Activated T-cell treated with anti-CD3 and anti-CD28 coated beads, Interleukin-2, amount 50 U/mL, for 72 hours (primary cell): ENCODE measurements around the gene MSANTD1. TPM values are rescaled to one million over a fixed set of nuclear protein-coding genes. Genes with fewer than 3 reads are reported as not detected.

Source experiments
- ATAC-seq, 2 donors: fragments of 150-1000 bp; cut with Tn5 transposase; replicated peaks in 1 of 2; 2 replicates each; pipeline ENCODE4 v1.10.0; 2021; ENCODE audit warnings: moderate library complexity in 2 of 2, mild to moderate bottlenecking in 1 of 2
- DNase-seq, 2 donors: peaks; one replicate each; pipeline ENCODE4 v3.0.0; 2021 to 2022; ENCODE audit warnings: mixed read lengths in 1 of 2
- H3K27ac Mint-ChIP-seq: one replicate; pipeline ENCODE4 v1.8.0; 2022; ENCODE audit warnings: mild to moderate bottlenecking, moderate library complexity, mixed read lengths
- H3K27me3 Mint-ChIP-seq: one replicate; pipeline ENCODE4 v1.8.0; 2022; ENCODE audit warnings: low read depth, mixed read lengths
- H3K36me3 Mint-ChIP-seq, 2 donors: one replicate each; pipeline ENCODE4 v1.8.0; 2022; ENCODE audit warnings: mixed read lengths in 2 of 2, mild to moderate bottlenecking in 1 of 2; ENCODE audit not compliant: insufficient read depth in 2 of 2
- H3K4me1 Mint-ChIP-seq: one replicate; pipeline ENCODE4 v1.8.0; 2022; ENCODE audit warnings: low read depth, mixed read lengths
- H3K4me3 Mint-ChIP-seq, 2 donors: one replicate each; pipeline ENCODE4 v1.8.0; 2022; ENCODE audit warnings: mild to moderate bottlenecking in 2 of 2, mixed read lengths in 2 of 2, moderate library complexity in 2 of 2
- H3K9me3 Mint-ChIP-seq, 2 donors: one replicate each; pipeline ENCODE4 v1.8.0; 2022; ENCODE audit warnings: mixed read lengths in 2 of 2
- total RNA-seq, 2 donors: library from RNA; stranded (reverse); gene quantifications; one replicate each; pipeline ENCODE4 v1.2.3, GENCODE V29; 2022

The MSANTD1 gene
- total RNA-seq, 2 donors from 2014 or later: 2.4 to 2.5 TPM

DNA sequence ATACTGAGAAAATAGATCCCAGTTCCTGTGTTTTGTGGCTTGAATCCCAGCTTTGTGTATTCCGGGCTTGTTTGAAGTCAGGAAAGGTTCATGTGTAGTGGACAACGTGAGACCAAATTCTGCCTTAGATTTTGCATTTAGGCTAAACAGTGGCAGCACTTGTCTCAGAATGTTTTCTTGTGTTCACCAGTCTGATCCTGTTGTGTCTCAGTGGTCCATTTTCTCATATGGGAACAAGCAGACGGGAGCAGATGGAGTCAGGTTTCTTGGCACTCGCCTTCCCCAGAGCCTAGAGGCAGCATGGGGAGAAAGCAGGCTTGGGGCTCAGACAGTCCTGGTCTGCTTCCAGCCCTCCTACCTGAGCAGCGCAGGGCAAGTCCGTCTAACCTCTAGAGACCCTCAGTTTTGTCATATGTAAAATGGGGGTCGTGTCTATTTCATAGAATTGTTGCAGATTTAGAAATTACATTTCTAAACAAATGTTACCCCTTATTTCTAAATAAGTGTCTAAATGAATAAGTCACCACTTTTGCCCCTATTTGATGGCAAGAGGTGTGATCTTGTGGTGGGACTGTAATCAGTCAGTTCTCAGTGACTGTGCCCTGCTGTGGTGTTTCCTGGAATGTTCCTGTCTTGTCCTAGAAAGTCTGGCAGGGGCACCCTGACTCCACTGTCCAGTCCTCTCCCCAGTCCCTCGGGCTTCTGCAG lies 28.3 kb upstream of the MSANTD1 start:
- Mint-ChIP-seq H3K4me3 (no peak overlapping the region), H3K9me3 (no peaks in the 10 kb centered on the region), H3K4me1 (no peaks in the 10 kb centered on the region), H3K27me3 (no peaks in the 10 kb centered on the region), H3K27ac (no peak overlapping the region), H3K36me3 (peaks cover 6 to 18% of the 10 kb centered on the region in 2 donors)
- ATAC-seq (peak; percentile 51 to 78), DNase-seq (no peak)

- Mint-ChIP-seq H3K9me3 (no peaks in the 10 kb centered on the region), H3K36me3 (peaks cover 6 to 16% of the 10 kb centered on the region in 2 donors), H3K4me1 (no peaks in the 10 kb centered on the region), H3K27me3 (no peaks in the 10 kb centered on the region), H3K4me3 (no peak overlapping the region), H3K27ac (peak overlapping the region; percentile 35)
- ATAC-seq (no peak), DNase-seq (no peak)
Measured at GRCh38 chr4:3221184-3221494, 27.8 kb upstream of the MSANTD1 start.

- no peaks in the 10 kb centered on the region for H3K4me1 Mint-ChIP-seq
- H3K9me3 Mint-ChIP-seq: no peaks in the 10 kb centered on the region
- no peak overlapping the region for H3K4me3 Mint-ChIP-seq
- peaks cover 6 to 13% of the 10 kb centered on the region in 2 donors for H3K36me3 Mint-ChIP-seq
- H3K27me3 Mint-ChIP-seq: no peaks in the 10 kb centered on the region
- ATAC-seq (no peak), DNase-seq (no peak)
- no peak overlapping the region for H3K27ac Mint-ChIP-seq
Measured at GRCh38 chr4:3221996-3222395, 27.0 kb upstream of the MSANTD1 start.

DNA sequence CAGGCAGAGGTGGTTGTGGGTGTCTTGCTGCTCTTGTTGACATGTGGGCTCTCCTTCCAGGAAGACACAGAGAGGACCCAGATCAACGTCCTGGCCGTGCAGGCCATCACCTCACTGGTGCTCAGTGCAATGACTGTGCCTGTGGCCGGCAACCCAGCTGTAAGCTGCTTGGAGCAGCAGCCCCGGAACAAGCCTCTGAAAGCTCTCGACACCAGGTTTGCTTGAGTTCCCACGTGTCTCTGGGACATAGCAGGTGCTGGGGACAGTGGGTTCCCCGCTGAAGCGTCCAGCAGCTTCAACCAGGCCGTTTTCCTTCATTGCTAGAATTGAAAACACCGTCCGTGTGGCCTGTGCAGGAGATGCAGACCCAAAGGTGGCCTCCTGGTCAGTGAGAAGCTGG lies 25.6 kb upstream of the MSANTD1 start:
- Mint-ChIP-seq H3K27me3 (no peaks in the 10 kb centered on the region), H3K9me3 (no peaks in the 10 kb centered on the region), H3K4me1 (no peaks in the 10 kb centered on the region), H3K27ac (no peak overlapping the region), H3K36me3 (peaks cover 6 to 13% of the 10 kb centered on the region in 2 donors), H3K4me3 (no peak overlapping the region)
- DNase-seq (no peak), ATAC-seq (no peak)

GRCh38 chr4:3223956-3224748 lies 24.8 kb upstream of the MSANTD1 start:
- DNase-seq (no peak), ATAC-seq (no peak)
- peaks cover 1 to 3% of the 10 kb centered on the region in 2 donors for H3K9me3 Mint-ChIP-seq
- H3K27me3 Mint-ChIP-seq: no peaks in the 10 kb centered on the region
- H3K36me3 Mint-ChIP-seq: peaks cover 7 to 13% of the 10 kb centered on the region in 2 donors
- H3K27ac Mint-ChIP-seq: no peak overlapping the region
- H3K4me3 Mint-ChIP-seq: no peak overlapping the region
- H3K4me1 Mint-ChIP-seq: no peaks in the 10 kb centered on the region

- H3K9me3 Mint-ChIP-seq: peaks cover 3 to 5% of the 10 kb centered on the region in 2 donors
- H3K36me3 Mint-ChIP-seq: peaks cover 13 to 20% of the 10 kb centered on the region in 2 donors
- ATAC-seq (no peak), DNase-seq (no peak)
- H3K4me1 Mint-ChIP-seq: no peaks in the 10 kb centered on the region
- no peak overlapping the region for H3K27ac Mint-ChIP-seq
- H3K4me3 Mint-ChIP-seq: no peak overlapping the region
- H3K27me3 Mint-ChIP-seq: no peaks in the 10 kb centered on the region
Measured at GRCh38 chr4:3225071-3225850, 23.7 kb upstream of the MSANTD1 start.

- ATAC-seq (no peak), DNase-seq (no peak)
- no peaks in the 10 kb centered on the region for H3K27me3 Mint-ChIP-seq
- H3K27ac Mint-ChIP-seq: no peak overlapping the region
- no peaks in the 10 kb centered on the region for H3K4me1 Mint-ChIP-seq
- H3K9me3 Mint-ChIP-seq: peaks cover 3 to 5% of the 10 kb centered on the region in 2 donors
- H3K36me3 Mint-ChIP-seq: peaks cover 13 to 24% of the 10 kb centered on the region in 2 donors
- no peak overlapping the region for H3K4me3 Mint-ChIP-seq
Measured at GRCh38 chr4:3225936-3226335, 23.0 kb upstream of the MSANTD1 start.

GRCh38 chr4:3226467-3226866 lies 22.5 kb upstream of the MSANTD1 start:
- Mint-ChIP-seq H3K27me3 (no peaks in the 10 kb centered on the region), H3K4me3 (no peak overlapping the region), H3K27ac (no peak overlapping the region), H3K4me1 (peaks cover 3% of the 10 kb centered on the region), H3K9me3 (peaks cover 3 to 5% of the 10 kb centered on the region in 2 donors), H3K36me3 (peaks cover 14 to 25% of the 10 kb centered on the region in 2 donors)
- no peak for ATAC-seq
- DNase-seq: no peak

GRCh38 chr4:3226944-3227343 lies 22.0 kb upstream of the MSANTD1 start:
- H3K4me3 Mint-ChIP-seq: no peak overlapping the region
- H3K36me3 Mint-ChIP-seq: peaks cover 16 to 28% of the 10 kb centered on the region in 2 donors
- no peak overlapping the region for H3K27ac Mint-ChIP-seq
- H3K27me3 Mint-ChIP-seq: no peaks in the 10 kb centered on the region
- H3K4me1 Mint-ChIP-seq: peaks cover 5% of the 10 kb centered on the region
- no peak for ATAC-seq
- H3K9me3 Mint-ChIP-seq: peaks cover 3 to 5% of the 10 kb centered on the region in 2 donors
- DNase-seq: no peak

GRCh38 chr4:3227878-3228675 lies 20.9 kb upstream of the MSANTD1 start:
- Mint-ChIP-seq H3K9me3 (peaks cover 3 to 5% of the 10 kb centered on the region in 2 donors), H3K27me3 (no peaks in the 10 kb centered on the region), H3K4me3 (no peak overlapping the region), H3K27ac (no peak overlapping the region), H3K4me1 (peaks cover 5% of the 10 kb centered on the region), H3K36me3 (peaks cover 16 to 26% of the 10 kb centered on the region in 2 donors)
- ATAC-seq (no peak), DNase-seq (no peak)

- no peak overlapping the region for H3K27ac Mint-ChIP-seq
- no peak for ATAC-seq
- peaks cover 13 to 23% of the 10 kb centered on the region in 2 donors for H3K36me3 Mint-ChIP-seq
- no peaks in the 10 kb centered on the region for H3K27me3 Mint-ChIP-seq
- no peak overlapping the region for H3K4me3 Mint-ChIP-seq
- H3K4me1 Mint-ChIP-seq: peaks cover 5% of the 10 kb centered on the region
- no peak for DNase-seq
- H3K9me3 Mint-ChIP-seq: peaks cover 3 to 5% of the 10 kb centered on the region in 2 donors
Measured at GRCh38 chr4:3228881-3229280, 20.1 kb upstream of the MSANTD1 start.

GRCh38 chr4:3229328-3229727 lies 19.6 kb upstream of the MSANTD1 start:
- no peak for ATAC-seq

More at GRCh38 chr4:3229328-3229727, 19.6 kb upstream of the MSANTD1 start:
- DNase-seq: no peak
- Mint-ChIP-seq H3K36me3 (peaks cover 13 to 21% of the 10 kb centered on the region in 2 donors), H3K4me1 (peaks cover 5% of the 10 kb centered on the region), H3K27ac (no peak overlapping the region), H3K27me3 (no peaks in the 10 kb centered on the region), H3K9me3 (peaks cover 3 to 5% of the 10 kb centered on the region in 2 donors), H3K4me3 (no peak overlapping the region)
